RPMI7951 (cell line): Measurements from ENCODE around the gene CTNNBL1. TPM values are rescaled to one million over a fixed set of nuclear protein-coding genes. Genes with fewer than 3 reads are reported as not detected.
"Not testable (repeated sequence)": the region's sequence is repeated elsewhere in the genome, so short reads cannot be mapped to it uniquely, and the experiment has no call there.

Experiments
- DNase-seq: peaks from one replicate; pipeline ENCODE4 v3.0.0-alpha.2; 2012; ENCODE audit warnings: low read depth
- total RNA-seq: library from RNA; depleted of rRNA; stranded (reverse); fragments of >200 nt; shearing (Covaris generic); gene quantifications from 2 replicates; pipeline ENCODE4 v1.2.3, GENCODE V29; 2014

Gene CTNNBL1
- total RNA-seq, 1 experiment from 2014 or later: 57.9 TPM

DNA sequence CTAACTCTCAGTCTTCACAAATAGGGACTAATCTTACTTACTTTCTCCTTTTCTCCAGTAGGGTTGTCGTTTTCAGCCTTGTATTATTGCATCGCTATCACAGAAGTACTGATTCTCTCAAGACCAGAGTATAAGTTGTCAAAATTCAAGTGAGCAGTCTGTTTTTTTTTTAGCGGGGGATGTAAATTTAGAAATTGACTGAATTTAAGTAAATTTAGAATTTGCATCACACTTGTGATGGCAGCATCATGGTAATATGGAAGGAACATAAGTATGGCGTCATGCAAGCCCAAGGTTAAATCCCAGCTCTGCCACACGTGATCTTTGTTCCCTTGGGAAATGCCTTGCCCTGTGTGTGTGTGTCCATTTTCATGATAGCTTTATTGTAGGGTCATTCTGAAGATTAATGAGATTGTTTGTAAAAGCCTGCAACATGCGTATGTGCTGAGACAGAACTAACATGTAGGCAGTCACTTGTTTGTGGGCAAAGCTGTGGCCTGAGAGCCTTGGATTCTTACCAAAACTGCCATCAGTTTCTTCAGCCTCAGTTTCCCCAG is 156.3 kb downstream of the CTNNBL1 start:
- DNase-seq: no peak

DNA sequence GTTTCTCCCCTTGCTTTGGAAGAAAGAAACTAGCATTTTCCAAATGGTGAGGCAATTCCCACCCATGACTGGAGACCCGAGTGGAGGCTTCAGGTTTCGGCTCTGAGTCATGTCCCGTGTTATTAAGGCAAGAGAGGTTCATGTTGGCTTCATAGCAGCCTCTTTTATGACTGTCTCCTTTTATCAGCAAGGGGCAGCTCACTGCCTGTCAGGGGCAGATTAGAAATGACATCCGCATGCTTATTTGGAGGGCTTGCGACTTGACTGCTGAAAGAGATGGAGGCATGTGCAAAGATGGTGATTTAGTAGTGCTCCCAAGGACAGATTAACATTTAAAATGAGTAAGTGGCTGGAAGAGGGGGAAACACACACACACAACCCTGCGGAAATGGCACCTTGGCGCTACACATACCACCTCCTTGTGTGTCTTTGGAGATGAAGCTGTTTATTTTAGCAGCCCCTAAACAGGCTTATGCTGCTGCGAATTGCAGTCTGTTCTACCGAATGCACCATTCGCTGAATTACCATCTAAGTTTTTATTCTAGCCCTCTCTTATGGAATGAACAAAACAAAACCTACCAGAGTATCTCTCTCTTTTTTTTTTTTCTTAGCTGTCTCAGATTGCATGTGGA is 157.0 kb downstream of the CTNNBL1 start:
- DNase-seq: no peak

DNA sequence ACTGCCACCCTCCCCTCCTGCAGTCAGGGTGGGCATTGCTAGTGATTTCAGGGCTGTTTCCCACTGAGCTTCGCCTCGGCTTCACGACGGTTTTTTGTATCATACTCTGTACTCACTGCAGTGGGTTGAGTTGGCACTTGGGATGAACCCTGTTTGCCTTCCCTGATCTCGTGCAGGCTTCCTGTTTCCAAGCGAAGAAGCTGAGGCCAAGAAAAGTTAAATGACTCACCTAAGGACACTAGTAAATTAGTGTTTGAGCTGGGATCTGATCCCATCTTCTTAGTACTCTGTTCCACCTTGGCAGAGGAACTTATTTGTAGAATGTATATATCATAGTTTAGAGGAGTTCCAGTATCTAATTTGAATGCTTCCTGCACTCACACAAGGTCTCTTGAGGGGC is 158.8 kb downstream of the CTNNBL1 start:
- no peak for DNase-seq

DNA sequence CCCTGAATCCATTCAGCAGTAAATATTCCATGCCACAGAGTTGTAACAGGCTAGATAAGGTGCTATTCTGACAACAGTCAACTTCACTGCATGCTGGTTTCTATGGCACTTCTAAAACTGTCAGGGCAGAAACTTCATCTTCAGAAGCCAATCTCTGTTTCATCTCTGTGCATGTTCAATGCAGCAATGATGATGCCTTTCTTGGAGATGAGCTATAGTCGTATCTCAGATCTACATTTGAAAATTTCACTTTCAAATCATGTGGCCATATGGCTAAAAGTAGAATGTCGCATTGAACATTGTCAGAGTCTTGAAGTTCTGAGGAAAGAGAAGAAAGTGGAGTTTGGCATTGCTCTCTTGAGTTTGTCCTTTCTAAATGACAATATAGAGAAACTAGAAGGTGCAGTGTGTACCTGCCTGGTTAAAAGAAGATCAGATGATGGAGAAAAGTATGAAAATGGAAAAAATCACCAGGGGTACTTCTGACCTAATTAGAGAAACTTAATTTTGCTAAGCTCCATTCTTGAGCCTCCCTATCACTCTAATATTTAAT is 160.1 kb downstream of the CTNNBL1 start:
- DNase-seq: no peak

DNA sequence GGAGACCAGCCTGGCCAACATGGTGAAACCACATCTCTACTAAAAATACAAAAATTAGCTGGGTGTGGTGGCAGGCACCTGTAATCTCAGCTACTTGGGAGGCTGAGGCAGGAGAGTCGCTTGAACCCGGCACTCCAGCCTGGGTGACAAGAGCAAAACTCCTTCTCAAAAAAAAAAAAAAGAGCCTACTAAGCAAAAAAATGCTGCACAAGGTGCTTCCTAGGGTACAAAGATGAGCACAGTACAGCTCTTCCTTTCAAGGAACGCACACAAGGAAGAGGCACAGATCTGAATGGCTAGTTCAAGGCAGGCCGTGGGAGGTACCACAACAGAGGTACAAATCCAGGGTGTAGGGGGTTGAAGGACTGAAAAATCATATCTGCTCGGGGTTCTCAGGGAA is 162.2 kb downstream of the CTNNBL1 start:
- not testable (repeated sequence) for DNase-seq

DNA sequence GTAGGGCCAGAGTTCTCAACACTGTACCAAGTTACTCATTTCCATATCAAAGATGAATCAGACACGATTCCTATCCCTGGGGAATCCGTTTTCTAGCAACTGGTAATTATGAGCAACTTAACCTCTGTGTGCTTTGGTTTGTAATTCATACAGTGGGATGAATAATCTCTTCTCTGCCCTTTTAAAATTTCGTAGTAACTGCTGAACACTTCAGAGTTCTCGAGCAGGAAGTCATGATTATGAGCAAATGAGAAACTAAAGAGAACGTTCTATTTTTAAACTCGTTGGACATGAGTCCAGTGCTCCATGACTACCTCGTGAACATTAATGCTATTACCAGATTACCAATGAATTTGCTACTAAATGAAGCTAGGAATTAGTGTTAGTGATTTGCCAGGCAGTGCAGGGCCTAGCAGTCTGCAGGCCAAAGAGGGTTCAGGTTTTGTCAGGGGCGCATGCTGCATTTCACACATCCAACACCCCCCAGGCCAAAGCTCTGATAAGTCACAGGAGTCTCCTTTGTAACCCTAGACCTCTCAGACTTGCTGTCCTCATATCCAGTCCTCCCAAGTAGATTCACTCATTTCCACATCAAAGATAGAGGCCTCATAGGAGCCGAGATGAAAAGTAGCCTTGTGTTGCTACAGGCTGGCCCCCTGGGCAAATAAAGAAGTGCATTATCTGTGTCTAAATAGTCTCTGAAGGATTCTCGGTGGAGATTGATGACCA is 163.3 kb downstream of the CTNNBL1 start:
- peak; percentile 66 for DNase-seq

DNA sequence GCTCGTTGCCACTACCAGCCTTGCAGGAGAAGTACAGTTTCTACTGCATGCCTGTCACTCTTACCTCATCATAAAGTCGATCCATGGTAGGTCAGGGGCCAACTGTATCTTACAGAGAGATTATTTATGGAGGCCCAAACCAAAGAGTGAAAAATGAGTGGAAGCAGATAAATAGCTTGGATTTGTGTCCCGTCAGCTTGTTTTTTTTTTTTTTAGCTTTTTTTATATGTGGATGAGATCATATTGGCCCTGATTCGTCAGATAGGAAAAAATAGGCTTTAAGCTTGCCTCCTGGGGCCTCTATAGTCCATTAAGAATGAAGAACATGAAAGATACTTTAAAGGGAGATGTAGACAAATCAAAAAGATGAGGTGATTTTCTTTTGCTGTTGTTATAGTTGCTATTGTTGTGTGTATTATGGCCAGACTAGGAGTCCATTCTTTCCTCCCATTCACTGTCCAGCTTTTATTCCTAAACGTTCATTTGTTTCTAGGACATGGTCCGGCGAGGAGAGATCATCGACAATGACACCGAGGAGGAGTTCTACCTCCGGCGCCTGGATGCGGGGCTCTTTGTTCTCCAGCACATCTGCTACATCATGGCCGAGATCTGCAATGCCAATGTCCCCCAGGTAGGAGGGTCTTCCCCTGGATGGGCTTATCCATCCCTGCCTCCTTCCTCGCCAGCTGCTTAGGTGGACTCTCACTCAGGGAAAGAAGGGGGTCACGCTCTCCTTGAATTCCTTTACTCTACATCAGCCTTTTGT is 165.8 kb downstream of the CTNNBL1 start:
- no peak for DNase-seq

DNA sequence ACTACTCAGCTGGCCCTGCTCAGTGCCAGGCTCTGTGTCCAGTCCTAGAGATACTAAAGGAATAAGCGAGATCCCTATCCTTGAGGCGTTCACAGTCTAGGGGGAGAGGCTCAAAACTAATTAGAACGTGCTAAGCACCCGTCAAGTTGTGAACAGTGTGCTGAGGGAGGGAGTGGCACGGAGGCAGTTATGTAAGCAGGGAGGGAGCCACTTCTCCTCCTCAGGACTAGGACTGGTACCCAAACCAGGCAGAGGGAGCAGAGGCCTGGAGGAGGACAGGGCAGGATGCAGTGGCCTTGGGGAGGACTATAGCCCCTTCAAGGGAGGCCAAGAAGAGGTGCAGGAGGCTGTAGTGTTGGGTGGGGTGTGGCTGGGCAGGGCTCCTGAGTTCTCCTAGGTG is 169.5 kb downstream of the CTNNBL1 start:
- DNase-seq: no peak

DNA sequence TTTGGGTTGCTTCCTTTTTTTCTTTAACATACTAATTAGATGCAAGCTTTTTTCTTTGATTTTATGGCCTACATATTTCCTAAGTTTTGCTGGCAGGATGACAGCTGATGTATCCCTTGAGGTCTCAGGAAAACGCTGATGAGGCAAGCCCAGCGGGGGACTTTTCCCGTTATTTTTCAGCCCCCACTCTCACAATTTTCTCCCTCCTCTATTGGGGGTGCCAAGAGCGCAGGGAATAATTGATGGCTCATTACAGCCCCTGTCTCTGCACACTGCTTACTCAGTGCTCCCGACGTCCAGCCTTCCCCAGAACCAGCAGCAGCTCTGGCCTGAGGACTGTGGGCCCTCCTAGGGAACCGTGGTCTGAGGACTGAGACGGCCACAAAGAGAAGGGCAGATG is 170.5 kb downstream of the CTNNBL1 start:
- DNase-seq: no peak

DNA sequence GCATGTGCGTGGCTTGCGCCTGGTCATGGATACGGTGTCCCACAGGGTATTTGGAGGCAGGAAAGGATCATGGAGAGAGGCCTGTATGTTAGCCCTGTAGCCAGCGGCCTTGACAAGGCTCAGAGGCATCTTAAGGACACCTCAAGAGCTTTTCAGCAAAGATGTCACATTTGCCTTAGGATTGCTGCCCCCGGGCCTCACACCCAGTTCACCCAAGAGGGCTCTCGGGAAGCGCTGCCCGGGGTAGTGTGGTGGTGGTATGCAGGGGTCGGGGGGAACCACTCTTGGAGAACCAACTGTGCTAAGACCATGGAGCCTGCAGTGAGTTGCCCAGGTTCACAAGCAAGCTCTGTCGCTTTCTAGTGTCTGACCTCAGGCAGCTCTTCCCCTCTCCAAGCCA is 172.2 kb downstream of the CTNNBL1 start:
- no peak for DNase-seq

DNA sequence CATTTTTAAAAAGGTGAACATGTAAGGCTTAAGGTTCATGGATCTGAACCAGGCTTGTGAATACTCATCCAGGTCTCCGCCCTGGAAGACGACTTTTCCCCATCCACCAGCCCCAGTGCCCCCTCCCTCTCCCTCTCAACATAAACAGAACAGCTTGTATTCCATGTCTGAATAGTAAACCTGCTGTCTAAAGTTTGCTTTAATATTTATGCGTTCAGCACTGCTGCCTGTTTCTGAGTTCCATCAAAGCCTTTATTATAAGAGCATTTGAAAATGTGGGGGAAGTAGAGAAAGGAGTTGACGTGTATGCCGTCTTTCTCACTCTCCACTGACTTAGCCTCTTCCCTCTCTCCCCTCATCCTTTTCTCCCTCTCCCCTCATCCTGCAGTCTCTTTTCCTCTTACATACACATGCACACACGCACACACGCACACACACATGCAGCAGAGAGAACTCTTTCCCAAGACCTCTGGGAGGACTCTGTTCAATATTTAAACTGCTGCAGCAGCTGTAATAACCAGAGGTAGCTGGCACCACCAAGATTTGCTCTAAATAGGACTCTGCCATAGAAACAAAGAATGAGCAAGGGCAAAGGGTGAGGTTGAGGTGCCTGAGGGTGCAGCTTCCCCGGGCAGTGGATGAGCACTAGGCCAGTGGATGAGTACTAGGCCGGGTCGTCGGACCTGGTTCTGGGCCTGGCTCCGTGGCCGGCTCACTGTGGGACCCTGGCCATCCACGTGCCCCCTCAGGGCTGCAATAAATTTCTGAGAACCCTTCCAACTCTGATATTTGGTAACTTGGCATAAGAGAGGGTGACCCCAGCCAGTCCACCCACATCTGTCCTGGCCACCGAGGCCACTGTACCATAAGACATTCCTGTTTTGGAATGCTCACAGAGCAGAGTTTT is 173.7 kb downstream of the CTNNBL1 start:
- DNase-seq: no peak

DNA sequence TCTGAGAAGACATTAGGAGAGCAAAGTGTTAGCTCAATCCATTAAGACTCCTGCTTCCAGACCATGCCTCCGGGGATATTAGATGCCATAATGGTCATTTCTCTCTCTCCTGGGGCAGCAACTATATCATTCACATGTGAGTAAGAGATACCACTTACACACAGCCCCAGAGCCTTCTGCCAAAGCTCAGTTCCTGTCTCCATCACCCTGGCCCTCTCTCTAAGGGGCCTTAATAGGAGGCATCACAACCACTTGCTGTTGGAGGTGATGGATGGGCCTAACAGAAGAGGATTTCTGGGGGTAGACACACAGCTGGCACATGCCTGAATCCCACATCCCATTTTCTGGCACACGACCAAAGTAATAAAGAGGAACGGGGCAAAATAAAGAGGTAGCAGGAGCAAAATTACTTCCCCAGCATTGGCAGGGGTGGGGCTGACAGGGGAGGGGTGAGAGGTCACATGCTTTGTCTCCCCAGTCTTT is 175.1 kb downstream of the CTNNBL1 start:
- DNase-seq: no peak

DNA sequence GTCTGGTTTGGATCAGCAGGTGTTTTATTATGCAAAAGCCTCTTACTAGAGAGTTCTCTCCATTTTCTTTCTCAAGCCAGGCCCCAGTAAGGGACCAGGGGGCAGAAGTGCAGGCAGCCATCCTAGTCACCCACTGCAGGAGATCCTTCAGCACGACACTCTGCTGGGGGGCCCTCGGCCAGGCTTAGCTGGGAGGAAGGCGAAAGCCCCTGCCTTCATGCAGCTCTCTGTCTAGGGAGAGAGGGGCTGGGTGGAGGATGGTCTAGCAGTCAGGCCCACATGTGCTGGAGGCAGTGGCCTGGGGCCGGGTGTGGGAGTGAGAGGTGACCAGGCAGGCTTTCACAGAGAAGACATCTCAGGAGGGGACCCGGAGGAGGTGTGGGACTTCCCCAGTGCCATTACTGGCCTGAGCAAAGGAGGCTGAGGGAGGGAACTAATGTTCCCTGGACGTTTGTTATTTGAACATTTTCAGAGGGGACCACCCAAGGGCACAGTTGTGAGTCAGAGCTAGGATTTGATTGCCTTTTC is 175.6 kb downstream of the CTNNBL1 start:
- DNase-seq: no peak

DNA sequence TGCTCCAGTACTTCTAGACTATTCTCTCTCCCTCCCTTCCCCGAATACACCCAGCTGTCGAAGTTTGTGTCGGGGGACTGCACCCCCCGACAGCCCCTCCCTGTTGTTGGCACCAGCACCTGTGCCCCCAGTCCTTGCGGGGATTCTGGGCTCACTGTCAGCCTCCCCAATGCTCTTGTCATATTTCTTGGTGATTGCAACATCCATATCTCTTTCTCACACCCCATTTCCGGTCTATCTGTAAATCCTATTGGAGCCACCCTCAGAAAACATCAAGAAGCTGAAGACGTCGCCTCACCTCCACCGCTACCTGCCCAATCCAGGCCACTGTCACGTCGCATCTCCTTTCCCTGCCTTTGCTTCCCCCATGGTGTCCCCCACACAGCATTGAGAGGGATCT is 176.5 kb downstream of the CTNNBL1 start:
- DNase-seq: no peak

DNA sequence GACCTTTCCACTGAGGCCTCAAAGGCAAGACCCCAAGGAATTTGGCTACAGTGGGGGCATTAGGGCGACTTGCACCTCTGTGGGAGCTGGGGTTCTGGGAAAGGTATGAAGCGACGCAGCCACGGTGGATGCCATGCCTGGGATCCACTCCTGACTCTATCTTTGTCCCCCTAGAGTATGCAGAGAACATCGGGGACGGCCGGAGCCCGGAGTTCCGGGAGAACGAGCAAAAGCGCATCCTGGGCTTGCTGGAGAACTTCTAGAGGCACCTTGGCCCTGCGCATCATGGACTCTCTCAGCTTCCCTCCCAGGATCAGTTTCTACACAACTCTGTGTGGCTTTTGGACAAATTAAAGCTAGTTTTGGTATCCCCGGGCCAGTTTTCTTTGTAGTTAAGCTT is 177.9 kb downstream of the CTNNBL1 start:
- no peak for DNase-seq

DNA sequence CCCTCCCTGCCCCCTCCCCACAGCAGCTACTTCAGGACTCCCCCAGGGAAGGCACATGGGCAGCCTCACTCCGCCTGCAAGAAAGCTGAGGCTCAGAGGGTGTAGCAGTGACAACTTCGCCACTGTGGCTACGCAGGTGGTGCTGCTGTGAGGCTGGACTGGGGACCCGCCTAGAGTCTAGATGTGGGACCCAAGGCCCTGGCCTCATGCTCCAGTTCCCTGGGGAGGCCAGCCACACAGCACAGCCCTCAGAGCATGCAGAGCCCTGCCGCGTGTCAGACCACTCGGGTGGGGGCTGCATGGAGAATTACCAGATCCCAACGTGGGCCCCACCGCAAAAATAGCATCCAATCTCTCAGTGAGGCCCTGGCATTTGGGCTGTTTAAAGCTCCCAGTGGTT is 178.3 kb downstream of the CTNNBL1 start:
- no peak for DNase-seq

DNA sequence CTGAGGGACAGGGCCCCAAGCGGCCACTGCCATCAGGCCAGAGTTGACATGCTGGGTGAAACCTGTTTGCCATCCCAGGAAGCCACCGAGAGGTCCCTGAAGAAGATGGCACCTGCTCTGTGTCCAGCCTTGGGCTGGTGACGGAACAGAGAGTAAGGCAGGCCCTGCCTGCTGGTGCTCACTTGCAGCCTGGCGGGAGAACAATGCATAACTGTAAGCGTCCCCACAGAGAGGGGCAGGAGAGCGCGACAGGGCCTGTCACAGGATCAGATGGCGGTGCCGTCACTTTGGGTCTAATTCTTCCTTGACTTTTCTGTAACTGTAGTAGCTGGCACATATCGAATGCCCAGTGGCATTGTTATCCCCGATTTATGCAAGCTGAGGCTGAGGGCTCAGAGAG is 180.1 kb downstream of the CTNNBL1 start:
- DNase-seq: no peak

DNA sequence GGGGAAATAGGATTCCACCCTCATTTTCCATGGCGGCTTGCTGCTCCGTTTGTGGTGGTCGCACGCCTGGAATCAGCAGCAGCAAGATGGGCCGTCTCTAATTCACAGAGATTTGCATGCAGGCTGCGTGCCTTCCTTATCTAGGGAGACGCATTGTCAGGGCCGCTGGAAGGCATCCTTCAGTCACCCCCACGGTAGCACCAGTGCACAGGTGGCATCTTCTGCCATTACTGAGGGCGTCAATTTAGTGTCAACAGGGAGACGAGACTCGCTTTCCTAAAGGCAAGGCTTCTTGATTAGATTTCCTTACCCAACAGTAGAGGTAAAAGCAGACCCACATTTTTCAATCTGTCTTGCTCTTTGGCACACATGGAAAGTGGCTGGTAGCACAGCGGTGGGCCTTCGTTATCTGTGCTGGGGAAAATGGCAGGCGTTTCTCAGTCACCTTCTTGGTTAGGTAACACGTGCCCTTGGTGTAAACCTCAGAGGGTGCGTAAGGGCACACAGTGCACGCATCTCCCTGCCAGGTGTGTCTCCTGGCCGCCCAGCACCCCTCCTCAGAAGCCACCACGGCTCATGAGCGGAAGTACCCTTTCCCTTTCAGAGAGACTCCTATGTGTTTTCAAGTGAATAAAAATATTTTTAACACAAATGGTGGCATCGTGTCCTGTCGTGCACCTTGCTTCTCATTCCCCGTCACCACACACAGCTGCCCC is 181.8 kb downstream of the CTNNBL1 start:
- DNase-seq: no peak

DNA sequence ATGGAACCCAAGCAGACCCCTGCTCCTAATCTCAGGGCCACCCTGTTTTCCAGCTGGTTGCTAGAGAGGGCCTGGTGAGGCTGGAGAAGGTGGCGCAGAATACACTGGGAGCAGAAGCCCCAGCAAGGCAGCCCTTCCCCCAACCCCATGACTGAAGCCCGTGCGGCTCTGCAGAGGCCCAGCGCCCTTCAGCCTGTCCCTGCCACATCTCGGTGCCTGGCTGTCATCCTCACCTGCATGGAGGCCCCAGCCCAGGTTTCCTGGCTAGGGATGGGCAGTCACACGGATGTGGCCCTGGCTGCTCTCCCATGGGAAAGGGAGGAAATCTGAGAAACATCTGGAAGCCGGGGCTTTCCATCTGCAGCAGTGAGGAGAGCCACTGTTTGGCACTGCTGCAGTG is 183.0 kb downstream of the CTNNBL1 start:
- DNase-seq: no peak
